AG20443 (cell line): ENCODE measurements around the gene PLD4.

Experiments used
- DNase-seq: peaks from one replicate; pipeline ENCODE4 v3.0.0; 2012; ENCODE audit warnings: low spot score, mixed read lengths

The PLD4 gene

DNA sequence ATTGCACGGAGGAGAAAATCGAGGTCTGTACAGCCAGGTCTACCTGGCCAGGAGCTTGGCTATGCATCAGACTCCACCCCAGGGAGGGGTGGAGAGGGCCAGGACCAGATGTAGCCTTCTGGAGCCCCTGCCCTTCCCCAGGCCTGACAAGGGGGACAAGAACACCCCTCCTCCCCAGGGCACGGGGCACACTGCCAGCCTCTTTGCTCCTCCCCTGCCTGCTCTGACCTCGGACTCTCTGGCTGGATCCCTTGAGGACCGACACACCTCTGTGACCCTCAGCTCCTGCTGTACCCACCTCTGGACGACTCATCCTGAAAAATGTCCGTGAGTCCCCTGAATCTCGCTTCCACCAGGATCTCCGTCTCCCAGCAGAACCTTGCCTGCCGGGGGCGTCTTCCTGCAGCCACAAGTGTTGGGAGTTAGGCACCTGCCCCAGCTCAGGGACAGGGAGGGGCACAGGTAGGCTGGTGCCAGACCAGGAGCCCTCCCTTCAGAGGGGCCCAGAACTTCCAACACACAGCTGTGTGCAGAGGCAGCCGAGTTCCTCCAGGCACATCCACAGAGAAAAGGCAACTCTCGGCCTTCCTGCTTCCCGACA, 31.7 kb downstream of the PLD4 start:
- DNase-seq = no peak

DNA sequence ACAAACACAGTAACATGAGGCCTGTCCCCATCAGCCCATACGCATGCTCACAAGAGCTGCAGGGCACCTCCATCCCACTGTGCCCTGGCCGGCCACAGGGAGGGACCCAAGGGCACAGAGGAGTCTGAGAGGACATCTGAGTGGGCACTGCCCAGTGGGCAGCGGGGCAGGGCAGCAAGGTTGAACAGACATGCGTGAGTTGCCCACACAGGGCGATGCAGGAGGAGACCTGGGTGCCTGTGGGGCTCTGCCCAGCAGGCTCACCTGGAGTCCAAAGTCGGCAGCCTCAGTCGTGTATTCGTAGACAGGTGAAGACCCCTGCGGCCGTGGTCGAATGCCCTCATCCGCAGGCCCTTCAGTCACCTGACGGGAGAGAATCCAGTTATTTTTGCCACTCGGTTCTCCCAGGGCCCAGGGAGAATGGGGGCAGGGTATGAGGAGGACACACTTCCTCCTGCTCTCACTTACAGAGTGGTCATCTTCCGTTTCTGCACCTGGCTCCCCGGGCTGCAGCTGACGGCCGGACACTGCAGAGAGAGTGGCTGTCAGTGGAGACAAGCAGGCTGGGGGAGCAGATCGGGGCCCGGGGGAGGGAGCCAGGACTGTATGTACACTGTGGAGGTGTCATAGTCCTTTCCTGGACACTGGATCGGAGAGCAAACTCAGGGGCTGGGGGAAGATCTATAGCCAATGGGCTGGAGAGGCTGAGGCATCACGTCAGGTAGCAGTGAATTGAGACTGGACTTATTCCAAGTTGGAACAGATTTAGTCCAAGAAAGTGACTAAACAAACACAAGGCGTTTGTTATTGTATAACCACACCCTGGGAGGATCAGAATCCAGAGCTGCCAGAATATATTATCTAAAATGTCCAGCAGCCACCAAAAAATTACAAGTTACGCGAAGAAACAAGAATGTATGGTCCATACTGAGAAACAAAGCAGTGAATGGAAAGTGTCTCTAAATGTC, 32.8 kb downstream of the PLD4 start:
- DNase-seq = no peak

DNA sequence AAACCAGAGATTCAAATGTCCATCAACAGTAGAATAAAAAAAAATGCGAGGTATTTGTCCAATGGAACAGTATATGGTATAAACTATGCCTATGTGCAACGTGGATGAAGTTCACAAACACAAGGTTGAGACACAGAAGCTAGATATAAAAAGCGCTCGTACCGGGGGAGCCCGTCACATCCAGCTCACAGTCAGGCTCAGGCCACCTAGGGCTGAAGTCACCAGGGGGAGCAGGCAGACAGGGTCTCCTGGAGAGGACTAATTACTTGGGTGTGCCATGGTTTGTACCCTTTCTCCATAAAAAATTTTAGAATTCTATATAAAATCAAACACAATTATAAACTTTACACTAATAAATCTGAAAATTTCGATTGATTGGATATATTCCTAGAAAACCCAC, 39.9 kb downstream of the PLD4 start:
- DNase-seq = no peak

DNA sequence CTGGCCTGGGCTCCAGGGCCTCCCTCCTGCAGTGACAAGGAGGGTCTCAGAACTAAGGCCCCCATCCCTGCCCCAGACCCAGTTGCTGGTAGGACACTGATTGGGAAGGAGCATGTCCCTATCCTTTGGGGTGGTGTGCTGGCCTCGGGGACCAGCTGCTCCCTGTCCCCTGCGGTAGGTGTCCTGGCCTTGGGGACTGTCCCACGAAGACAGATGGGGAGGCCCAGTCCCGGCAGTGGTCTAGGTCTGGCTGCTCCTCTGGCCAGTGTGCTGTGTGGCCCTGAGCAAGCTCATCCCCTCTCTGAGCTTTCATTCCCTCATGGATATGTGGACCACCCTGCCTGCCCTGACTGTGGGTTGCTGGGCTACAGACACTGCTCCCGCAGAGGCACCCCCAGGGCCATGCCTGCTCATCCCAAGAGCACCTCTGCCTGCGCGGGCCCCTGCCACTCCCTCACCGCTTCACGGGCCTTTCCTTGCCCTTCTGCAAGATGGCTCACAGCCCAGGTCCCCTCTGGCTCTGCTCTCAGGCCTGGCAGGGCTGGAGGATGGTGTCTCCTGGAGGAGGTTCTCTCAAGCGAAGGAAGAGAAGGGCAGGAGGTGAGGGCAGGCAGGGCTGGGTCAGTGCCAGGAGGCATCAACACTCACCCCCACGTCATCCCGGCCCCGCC, 41.0 kb downstream of the PLD4 start:
- no peak for DNase-seq

- no peak for DNase-seq
Measured at GRCh38 chr14:104966261-104966865, 41.7 kb downstream of the PLD4 start.

DNA sequence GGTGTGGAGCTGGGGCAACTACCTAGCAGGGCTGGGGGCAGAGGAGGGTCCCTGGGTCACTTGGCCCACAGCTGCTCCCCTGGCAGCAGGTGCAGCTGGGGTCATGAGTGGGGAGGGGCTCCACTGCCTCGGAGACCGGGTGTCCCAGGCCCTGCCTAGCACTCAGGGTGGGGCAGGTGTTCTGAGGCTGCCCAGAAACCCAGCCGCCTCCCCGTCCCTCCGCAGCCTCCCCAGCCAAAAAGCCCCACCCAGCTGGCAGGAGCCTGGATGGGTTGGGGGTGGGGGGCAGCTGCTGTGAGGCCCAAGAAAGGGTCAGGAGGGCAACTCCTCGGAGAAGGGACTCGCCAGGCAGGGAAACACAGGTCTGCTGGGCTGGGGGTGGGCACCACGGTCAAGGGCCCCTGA, 42.3 kb downstream of the PLD4 start:
- DNase-seq = no peak

- peak; percentile 60 for DNase-seq
Measured at GRCh38 chr14:104967386-104968152, 42.9 kb downstream of the PLD4 start.

GRCh38 chr14:104968153-104968527, 43.5 kb downstream of the PLD4 start:
- DNase-seq = peak; percentile 77

- no peak for DNase-seq
Measured at GRCh38 chr14:104968541-104969401, 44.1 kb downstream of the PLD4 start.

GRCh38 chr14:104969741-104970230, 45.1 kb downstream of the PLD4 start:
- DNase-seq = no peak

DNA sequence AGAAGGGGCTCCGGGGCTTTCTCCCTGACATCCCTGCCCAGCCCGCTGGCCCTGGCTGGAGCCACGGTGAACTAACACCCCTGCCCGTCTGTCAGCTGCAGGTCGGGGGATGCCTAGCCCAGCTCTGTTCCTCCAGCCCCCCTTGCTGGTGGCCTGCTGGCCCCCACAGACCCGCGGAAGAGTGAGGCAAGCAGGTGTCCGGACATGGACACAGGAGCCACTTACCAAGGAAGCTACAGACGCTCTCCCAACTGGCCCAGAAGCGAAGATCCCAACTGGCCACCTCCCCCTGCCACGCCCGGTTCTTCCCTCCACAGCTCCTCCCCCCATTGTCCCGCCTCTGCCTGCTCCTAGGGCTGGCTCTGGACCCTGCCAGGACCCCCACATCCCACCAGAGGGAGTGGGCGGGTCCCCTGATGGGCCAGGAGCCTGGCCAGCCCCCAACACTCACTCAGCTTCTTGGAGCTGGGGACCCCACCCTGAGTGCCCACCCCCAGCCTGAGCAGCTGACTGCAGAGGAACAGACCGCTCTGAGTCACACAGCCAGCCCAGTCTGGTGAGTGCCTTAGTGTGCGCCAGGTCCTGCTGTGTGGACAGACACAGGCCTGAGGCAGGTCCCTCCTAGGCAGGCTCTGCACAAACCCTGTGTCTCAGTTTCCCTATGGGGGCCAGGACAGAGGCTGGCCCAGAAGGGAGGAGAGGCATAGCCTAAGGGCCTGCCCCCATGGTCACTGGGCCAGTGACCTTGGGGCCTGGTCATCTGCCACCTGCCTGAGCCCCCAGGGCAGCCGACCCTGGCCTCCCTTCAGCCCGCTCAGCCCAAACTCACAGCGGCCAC, 45.8 kb downstream of the PLD4 start:
- DNase-seq = peak; percentile 89

DNA sequence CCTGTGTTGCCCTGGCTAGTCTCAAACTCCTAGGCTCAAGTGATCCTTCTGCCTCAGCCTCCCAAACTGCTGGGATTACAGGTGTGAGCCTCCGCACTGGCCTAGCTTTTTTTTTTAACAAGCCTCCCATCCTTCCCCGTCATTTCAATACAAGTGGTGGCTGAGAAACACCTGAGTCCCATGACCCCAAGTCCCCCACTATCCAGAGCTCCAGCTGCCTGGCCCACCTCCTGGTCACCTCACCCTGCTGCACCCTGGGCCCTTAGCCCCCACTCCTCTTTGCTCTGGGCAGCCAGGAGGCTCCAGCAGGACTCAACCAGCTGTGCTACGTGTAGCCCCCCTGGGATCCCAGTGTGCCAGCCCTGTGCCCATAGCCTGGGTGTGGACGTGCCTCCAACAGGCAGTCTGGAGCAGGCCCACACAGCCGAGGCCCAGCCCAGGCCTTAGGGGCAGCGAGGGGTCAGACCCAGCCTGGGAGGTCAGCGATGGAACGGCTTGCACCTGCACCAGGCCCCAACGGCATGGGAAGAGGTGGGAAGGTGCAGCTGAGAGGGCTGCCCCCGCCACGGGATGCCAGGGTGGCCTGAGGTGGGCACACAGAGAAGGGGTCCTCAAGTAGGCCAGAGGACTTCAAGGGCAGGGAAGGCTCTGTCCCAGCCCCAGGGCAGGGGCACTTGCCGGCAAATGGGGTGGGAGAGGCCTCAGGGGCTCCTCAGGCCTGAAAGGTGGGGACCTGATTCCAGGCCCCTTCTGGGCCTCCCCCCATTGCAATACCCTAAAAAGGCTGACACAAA, 47.0 kb downstream of the PLD4 start:
- DNase-seq = no peak

DNA sequence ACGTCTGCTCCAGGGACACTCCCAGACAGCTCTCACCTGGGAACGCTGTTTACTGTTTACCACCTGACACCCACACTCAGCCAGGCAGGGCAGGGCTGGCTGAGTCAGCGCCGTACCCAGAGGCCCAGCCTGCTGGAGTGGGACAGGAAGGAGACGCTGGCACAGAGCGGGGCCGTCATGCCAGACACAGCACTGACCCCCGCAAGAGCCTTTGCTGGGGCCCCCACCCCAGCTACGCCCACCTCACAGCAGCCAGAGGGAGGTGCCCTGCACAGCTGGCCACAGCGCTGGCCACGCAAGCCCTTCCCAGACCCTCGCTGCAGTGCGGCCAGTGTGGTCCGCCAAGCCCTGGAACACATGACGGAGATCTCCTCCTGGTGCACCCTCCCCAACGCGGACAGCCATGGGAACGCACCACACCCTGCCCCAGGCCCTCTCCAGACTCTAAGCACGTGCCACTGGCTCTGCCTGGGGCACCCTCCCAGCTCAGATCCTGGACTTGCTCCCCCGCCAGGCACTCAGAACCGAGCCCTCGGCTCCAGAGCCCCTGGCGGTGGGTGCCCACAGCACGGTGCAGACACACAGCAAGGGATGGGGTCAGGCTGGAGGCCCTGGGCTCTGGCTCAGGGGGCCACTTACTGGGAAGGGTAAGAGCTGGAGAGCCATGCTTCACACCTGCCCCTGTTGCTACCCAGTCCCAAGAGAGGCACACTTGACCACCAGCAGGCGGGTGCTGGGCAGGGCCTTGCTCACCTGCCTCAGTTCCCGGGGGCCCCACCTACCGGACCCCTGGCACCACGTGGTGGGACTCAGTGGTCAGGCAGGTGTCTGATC, 47.8 kb downstream of the PLD4 start:
- DNase-seq = peak; percentile 74

DNA sequence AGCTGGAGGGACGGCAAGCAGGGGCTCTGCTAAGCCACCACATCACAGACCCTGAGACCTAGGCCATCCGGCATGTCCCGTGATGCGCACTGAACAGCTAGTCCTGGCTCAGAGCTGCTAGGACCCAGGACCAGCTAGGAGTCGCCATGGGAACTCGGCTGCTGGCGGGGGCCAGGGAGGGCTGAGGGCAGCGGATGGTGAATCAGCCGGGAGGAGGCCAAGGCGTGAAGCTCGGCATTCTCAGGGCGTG, 48.4 kb downstream of the PLD4 start:
- DNase-seq = peak; percentile 92

- peak; percentile 64 for DNase-seq
Measured at GRCh38 chr14:104973385-104974145, 48.9 kb downstream of the PLD4 start.

DNA sequence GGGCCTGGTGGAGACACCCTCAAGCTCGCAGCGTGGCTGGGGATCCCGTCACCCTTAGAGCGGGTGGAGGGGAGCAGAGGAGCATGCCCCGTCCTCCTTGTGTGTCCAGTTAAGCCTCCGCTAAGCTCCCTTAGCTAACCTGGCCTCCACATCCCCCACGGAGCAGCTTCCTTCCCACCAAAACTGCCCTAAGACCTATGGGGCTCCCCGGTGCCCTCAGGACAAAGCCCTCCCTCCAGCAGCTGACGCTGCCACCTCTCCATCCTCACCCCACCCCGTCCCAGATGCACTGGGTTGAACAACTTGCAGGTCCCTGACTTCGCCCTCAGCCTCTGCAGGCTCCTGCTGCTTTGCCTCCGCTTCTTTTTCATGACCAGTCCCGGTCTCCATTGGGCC, 49.5 kb downstream of the PLD4 start:
- no peak for DNase-seq

DNA sequence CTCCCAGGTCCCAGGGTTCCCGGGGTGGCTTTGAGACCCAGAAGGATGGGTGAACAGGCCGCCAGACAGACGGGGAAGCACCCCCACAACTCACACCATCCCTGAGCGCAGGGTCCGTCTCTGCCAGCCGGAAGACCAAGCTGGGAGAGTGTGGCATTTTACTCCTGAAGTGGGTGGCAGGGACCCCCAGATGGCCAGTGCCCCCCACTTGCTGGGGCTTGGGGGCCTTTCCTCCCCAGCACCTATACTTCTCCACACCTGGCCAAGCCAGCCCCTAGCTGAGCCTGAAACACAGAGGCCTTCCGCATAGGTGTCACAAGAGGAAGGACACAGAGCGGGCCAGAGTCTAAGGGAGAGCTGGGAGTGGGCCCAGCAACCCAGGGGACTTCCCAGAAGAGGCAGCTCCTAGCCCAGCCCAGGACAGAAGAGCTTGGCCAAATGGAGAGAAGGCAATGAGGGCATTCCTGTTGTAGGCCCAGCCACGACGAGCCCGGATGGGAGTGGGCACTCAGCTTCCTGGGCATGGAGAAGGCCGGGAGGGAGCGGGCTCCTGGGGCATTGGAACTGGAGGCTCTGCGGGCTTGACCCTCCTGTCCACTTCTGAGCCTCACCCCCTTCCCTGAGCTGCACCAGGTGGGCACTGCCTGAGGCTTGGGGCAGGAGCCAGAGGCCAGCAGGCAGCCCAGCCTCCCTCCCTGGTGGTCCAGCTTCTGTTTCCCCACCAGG, 50.1 kb downstream of the PLD4 start:
- DNase-seq = no peak
